ENCODE data around the gene NTRK1.

- TF ChIP-seq POLR2A (IDR thresholded peaks at IDR 0.05; ENCODE audit: low read depth, low read length) (no peak), TAF1 (IDR thresholded peaks at IDR 0.05; ENCODE audit: low read depth, low read length) (no peak), POLR2AphosphoS5 (IDR thresholded peaks at IDR 0.05; ENCODE audit: low read depth, low read length) (no peak), PAX5 (IDR thresholded peaks at IDR 0.05; ENCODE audit: insufficient read depth, low read length, severe bottlenecking) (no peak), POU2F2 (IDR thresholded peaks at IDR 0.05; ENCODE audit: low read depth, low read length) (no peak)
These were observed 12.1 kb upstream of the NTRK1 start for GRCh38 chr1:156848461-156849150.

All from GM12891 (cell line).